ENCODE data around the gene NHLRC2. TPM values are rescaled to one million over a fixed set of nuclear protein-coding genes. Genes with fewer than 3 reads are reported as not detected.
"Not testable (repeated sequence)": the region's sequence is repeated elsewhere in the genome, so short reads cannot be mapped to it uniquely, and the experiment has no call there.

NHLRC2 gene
- 10 to 100 TPM; 31.0 to 67.8 (median 41.3) TPM for total RNA-seq
- polyA plus RNA-seq: 1 to 10 TPM; 2.4 to 4.9 (median 2.5) TPM

- Histone ChIP-seq H3K27ac (peak within 1 kb of the TSS; percentile 84 to 91 (median 88)), H3K4me1 (peaks cover 0 to 69% (median 42%) of the 10 kb centered on the region in 4 donors), H3K36me3 (peaks cover 0 to 8% (median 0%) of the 10 kb centered on the region in 4 donors), H3K27me3 (no peaks in the 10 kb centered on the region), H3K9me3 (no peaks in the 10 kb centered on the region), H3K4me3 (peak within 1 kb of the TSS; percentile 64 to 84 (median 76))
- DNase-seq: peak; percentile 89
- WGBS, 2 donors: 0% methylated on average over 39 of the region's 39 CpGs
- intact Hi-C loops (cut with DNase I): loop anchor here (2.0 to 5.0 kb wide), 3 partner anchors 53 to 172 kb away; no protein-coding TSS in a partner anchor
- TF ChIP-seq POLR2A (IDR thresholded peaks at IDR 0.05): peak in 1 of 2 donors; percentile 5
- peak in 3 of 4 donors; percentile 31 to 64 (median 58) for TF ChIP-seq POLR2AphosphoS5 (IDR thresholded peaks at IDR 0.05)
- TF ChIP-seq, protein P1, sequence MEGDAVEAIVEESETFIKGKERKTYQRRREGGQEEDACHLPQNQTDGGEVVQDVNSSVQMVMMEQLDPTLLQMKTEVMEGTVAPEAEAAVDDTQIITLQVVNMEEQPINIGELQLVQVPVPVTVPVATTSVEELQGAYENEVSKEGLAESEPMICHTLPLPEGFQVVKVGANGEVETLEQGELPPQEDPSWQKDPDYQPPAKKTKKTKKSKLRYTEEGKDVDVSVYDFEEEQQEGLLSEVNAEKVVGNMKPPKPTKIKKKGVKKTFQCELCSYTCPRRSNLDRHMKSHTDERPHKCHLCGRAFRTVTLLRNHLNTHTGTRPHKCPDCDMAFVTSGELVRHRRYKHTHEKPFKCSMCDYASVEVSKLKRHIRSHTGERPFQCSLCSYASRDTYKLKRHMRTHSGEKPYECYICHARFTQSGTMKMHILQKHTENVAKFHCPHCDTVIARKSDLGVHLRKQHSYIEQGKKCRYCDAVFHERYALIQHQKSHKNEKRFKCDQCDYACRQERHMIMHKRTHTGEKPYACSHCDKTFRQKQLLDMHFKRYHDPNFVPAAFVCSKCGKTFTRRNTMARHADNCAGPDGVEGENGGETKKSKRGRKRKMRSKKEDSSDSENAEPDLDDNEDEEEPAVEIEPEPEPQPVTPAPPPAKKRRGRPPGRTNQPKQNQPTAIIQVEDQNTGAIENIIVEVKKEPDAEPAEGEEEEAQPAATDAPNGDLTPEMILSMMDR (IDR thresholded peaks at IDR 0.05): no peak
- TF ChIP-seq EP300 (IDR thresholded peaks at IDR 0.05): no peak
Observed at GRCh38 chr10:113854013-113854760, at the start of gene NHLRC2, which contains the start of gene DCLRE1A. Gene NHLRC2 (plus strand): TSS chr10:113854661. CDS start chr10:113854873, 212 bp downstream. Gene DCLRE1A (minus strand): TSS chr10:113854082. CDS start chr10:113853182, 900 bp downstream.

DNA sequence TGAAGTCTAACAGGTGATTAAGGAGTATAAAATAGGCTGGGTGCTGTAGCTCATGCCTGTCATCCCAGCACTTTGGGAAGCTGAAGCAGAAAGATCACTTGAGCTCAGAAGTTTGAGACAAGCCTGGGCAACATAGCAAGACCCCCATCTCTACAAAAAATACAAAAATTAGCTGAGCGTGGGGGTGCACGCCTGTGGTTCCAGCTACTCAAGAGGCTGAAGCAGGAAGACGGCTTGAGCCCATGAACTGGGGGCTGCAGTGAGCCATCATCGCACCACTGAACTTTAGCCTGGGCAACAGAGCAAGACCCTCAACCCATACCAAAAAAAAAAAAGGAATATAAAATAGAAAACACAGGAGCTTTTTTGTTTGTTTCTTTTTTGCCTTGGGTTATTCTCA is 48.0 kb upstream of the NHLRC2 start:
- no peaks in the 10 kb centered on the region for H3K36me3 ChIP-seq
- H3K9me3 ChIP-seq: no peaks in the 10 kb centered on the region
- H3K27ac ChIP-seq: no peak overlapping the region
- peaks cover 0 to 20% (median 11%) of the 10 kb centered on the region in 4 donors for H3K4me1 ChIP-seq
- 94 to 97% methylated on average over 4 of the region's 4 CpGs for WGBS, 2 donors
- DNase-seq: no peak
- H3K4me3 ChIP-seq: no peak overlapping the region
- intact Hi-C loops (cut with DNase I): no loop called here
- TF ChIP-seq EP300 (IDR thresholded peaks at IDR 0.05): no peak
- TF ChIP-seq POLR2AphosphoS5 (IDR thresholded peaks at IDR 0.05): no peak
- TF ChIP-seq, protein P1 (IDR thresholded peaks at IDR 0.05): no peak
- TF ChIP-seq POLR2A (IDR thresholded peaks at IDR 0.05): no peak
- no peaks in the 10 kb centered on the region for H3K27me3 ChIP-seq

DNA sequence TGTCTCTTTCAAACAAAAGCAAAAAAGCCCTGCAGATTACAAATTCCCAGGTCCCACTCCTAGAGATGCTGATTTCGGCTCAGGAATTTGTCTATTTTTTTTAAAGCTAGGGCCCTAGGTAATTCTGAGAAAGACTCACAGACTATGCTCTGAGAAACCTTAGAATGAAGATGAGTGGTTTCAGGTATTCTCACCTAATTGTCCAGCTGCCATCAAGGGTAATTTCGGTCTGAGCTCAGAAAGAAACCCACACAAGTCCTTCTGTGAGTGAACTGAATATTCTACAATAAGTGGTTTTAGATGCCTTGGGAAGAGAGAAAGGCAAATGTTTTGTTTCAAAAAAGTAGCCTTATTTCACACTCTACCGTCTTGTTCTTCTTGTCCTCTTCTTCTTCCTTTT is 46.3 kb upstream of the NHLRC2 start:
- Histone ChIP-seq H3K4me1 (peaks cover 0 to 4% (median 0%) of the 10 kb centered on the region in 4 donors), H3K9me3 (no peaks in the 10 kb centered on the region), H3K36me3 (no peaks in the 10 kb centered on the region), H3K27ac (no peak overlapping the region), H3K27me3 (no peaks in the 10 kb centered on the region), H3K4me3 (no peak overlapping the region)
- intact Hi-C loops (cut with DNase I): no loop called here
- WGBS, 2 donors: 90 to 92% methylated on average over 3 of the region's 3 CpGs
- TF ChIP-seq, protein P1 (IDR thresholded peaks at IDR 0.05): no peak
- TF ChIP-seq POLR2A (IDR thresholded peaks at IDR 0.05) (no peak), EP300 (IDR thresholded peaks at IDR 0.05) (no peak), POLR2AphosphoS5 (IDR thresholded peaks at IDR 0.05) (no peak)
- DNase-seq: no peak

GRCh38 chr10:113814700-113815099 is 39.8 kb upstream of the NHLRC2 start:
- H3K4me1 ChIP-seq; H3K4me3 ChIP-seq; H3K36me3 ChIP-seq; intact Hi-C loops (cut with DNase I); H3K9me3 ChIP-seq; DNase-seq; H3K27ac ChIP-seq; H3K27me3 ChIP-seq: not testable (repeated sequence)
- WGBS, 2 donors: 30 to 72% methylated on average over 1 of the region's 1 CpG

DNA sequence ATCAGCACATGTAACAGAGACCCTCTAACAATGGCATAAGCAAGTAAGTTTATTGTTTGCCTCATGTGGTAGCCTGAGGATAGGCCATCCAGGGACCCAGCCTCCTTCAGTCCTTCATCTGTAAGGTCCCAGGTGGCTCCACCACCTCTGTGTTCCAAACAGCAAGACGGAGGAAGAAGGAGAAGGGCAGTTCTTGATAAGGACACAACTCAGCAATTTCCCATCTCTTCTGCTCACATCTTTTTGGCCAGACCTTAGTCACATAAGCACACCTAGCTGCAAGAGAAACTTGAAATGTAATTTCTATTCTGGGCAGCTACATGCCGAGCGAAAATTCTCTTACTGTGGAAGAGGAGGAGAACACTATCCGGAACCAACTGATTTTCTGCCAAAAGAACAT is 34.5 kb upstream of the NHLRC2 start:
- Histone ChIP-seq H3K4me1 (peaks cover 0 to 13% (median 6%) of the 10 kb centered on the region in 4 donors), H3K9me3 (no peaks in the 10 kb centered on the region), H3K27ac (no peak overlapping the region), H3K27me3 (no peaks in the 10 kb centered on the region), H3K4me3 (no peak overlapping the region), H3K36me3 (no peaks in the 10 kb centered on the region)
- no peak for DNase-seq
- whole genome bisulfite sequencing, 2 donors: 96 to 97% methylated on average over 4 of the region's 4 CpGs
- TF ChIP-seq POLR2AphosphoS5 (IDR thresholded peaks at IDR 0.05) (no peak), EP300 (IDR thresholded peaks at IDR 0.05) (no peak), POLR2A (IDR thresholded peaks at IDR 0.05) (no peak)
- TF ChIP-seq, protein P1 (IDR thresholded peaks at IDR 0.05): no peak
- intact Hi-C loops (cut with DNase I): no loop called here

All from sigmoid colon (tissue), 7 donors.